SH-SY5Y (cell line): ENCODE results near the gene BCLAF1.

Experiments
- GATA2 ChIP-seq: IDR thresholded peaks from 2 replicates; pipeline ENCODE4 v1.6.1; 2011; ENCODE audit warnings: mild to moderate bottlenecking, low read depth, low read length
- GATA3 ChIP-seq: IDR thresholded peaks from 2 replicates; pipeline ENCODE4 v1.6.1; 2011; ENCODE audit warnings: low read depth, mild to moderate bottlenecking, low read length, moderate library complexity

GRCh38 chr6:136225496-136225895 is 64.2 kb downstream of the BCLAF1 start:
- TF ChIP-seq GATA3: no peak
- no peak for TF ChIP-seq GATA2
